Measurements from ENCODE around the gene KNDC1.

The KNDC1 gene

DNA sequence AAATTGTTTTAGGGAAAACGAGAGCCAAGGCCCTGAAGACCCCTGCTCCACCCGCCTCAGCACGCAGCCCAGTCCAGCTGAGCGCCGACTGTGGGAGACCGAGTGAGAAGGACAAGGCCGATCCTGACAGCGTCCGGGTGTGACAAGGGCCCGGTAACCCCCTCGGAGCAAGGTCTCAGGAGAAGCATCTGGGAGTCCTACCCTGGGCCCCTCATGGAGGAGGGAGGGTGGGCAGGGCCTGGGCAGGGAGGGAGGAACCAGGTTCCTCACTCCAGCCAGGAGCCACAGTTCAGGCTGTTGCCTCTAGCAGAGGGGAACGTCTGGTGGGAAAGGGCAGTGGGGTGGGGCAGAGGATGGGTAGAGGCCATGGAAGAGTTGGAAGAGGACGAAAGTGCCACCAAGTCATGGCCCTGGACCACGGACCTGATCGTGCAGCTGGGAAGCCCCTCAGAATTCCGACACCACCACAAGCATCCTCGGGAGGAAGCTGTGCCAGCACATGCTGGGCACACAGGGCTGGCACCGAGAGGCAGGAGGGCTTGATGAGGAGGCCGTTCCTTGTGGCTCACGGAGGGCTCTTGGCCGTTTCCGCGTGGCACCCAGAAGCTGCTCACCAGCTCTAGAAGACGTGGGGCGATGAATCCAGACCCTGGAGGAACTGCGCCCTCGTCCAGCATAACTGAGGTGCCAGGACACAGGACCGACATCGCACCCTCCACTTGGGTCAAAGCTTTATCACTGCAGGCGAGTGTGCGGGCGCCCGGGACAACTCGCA is 2.2 kb upstream of the KNDC1 start:
- Histone ChIP-seq H2BK12ac (ENCODE audit: low read length in 2 of 2) (no peak overlapping the region), H3K27ac (ENCODE audit: low read length, poor library complexity, severe bottlenecking) (no peak overlapping the region), H2AFZ (ENCODE audit: low read depth, low read length) (no peak overlapping the region), H3K14ac (ENCODE audit: low read length in 2 of 2) (no peak overlapping the region), H3K4me1 (ENCODE audit: control insufficient read depth, insufficient read depth, low read depth, low read length) (peaks cover 23% of the 10 kb centered on the region), H3K18ac (ENCODE audit: low read depth in 1 of 2, low read length in 2 of 2) (no peak overlapping the region), H3K27me3 (ENCODE audit: control insufficient read depth in 1 of 2, insufficient read depth in 1 of 2, low read length in 2 of 2) (peaks cover 36 to 77% of the 10 kb centered on the region in 2 experiments), H3K4me2 (ENCODE audit: low read length, poor library complexity, severe bottlenecking) (no peak overlapping the region), H3K36me3 (ENCODE audit: control insufficient read depth in 1 of 2, insufficient read depth in 2 of 2, low read depth in 1 of 2, low read length in 2 of 2) (no peaks in the 10 kb centered on the region), H4K91ac (ENCODE audit: low read length) (no peak overlapping the region), H3K9me3 (ENCODE audit: control insufficient read depth, low read length) (no peaks in the 10 kb centered on the region), H2BK15ac (ENCODE audit: low read depth, poor library complexity, severe bottlenecking) (no peak overlapping the region), H3K4me3 (ENCODE audit: insufficient read depth in 1 of 2, low read depth in 1 of 2, low read length in 2 of 2) (no peak overlapping the region), H2AK5ac (ENCODE audit: low read length, severe bottlenecking) (no peak overlapping the region), H3K79me1 (replicated peaks; ENCODE audit: low read length, poor library complexity, severe bottlenecking) (no peaks in the 10 kb centered on the region), H3K4ac (ENCODE audit: low read depth in 1 of 2, low read length in 2 of 2) (no peak overlapping the region), H2BK120ac (ENCODE audit: low read depth, low read length) (no peak overlapping the region), H2BK5ac (ENCODE audit: low read depth, low read length, poor library complexity, severe bottlenecking) (no peak overlapping the region), H3K23ac (ENCODE audit: low read length in 2 of 2) (no peak overlapping the region), H4K8ac (ENCODE audit: low read length) (no peak overlapping the region), H3K9ac (ENCODE audit: low read length) (no peak overlapping the region)
- DNase-seq, result no peak
- WGBS, result 83% methylated on average over 34 of the region's 34 CpGs

DNA sequence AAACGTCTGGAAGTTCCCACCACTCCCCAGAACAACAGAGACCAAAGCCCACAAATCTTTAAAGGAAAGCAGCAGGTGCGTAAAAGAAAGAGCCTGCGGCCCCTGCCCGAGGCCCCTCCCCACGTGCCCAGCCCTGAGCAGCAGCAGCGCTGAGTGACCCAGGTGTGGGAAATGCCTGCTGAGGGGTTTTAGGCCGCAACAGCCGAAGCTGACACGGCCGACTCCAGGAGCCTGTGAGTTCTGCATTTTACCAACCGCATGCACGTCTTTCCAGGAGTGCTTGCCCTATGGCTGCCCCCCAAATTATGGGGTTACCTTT is 1.6 kb upstream of the KNDC1 start:
- H4K8ac ChIP-seq (ENCODE audit: low read length), result no peak overlapping the region
- no peak overlapping the region for H2AFZ ChIP-seq (ENCODE audit: low read depth, low read length)
- H3K4me2 ChIP-seq (ENCODE audit: low read length, poor library complexity, severe bottlenecking), result no peak overlapping the region
- no peak overlapping the region for H3K18ac ChIP-seq (ENCODE audit: low read depth in 1 of 2, low read length in 2 of 2)
- H2BK5ac ChIP-seq (ENCODE audit: low read depth, low read length, poor library complexity, severe bottlenecking), result no peak overlapping the region
- H3K14ac ChIP-seq (ENCODE audit: low read length in 2 of 2), result no peak overlapping the region
- no peak overlapping the region for H4K91ac ChIP-seq (ENCODE audit: low read length)
- peaks cover 23% of the 10 kb centered on the region for H3K4me1 ChIP-seq (ENCODE audit: control insufficient read depth, insufficient read depth, low read depth, low read length)
- H2BK120ac ChIP-seq (ENCODE audit: low read depth, low read length), result no peak overlapping the region
- H3K9me3 ChIP-seq (ENCODE audit: control insufficient read depth, low read length), result no peaks in the 10 kb centered on the region
- H3K4ac ChIP-seq (ENCODE audit: low read depth in 1 of 2, low read length in 2 of 2), result no peak overlapping the region
- no peak overlapping the region for H3K9ac ChIP-seq (ENCODE audit: low read length)
- peaks cover 42 to 79% of the 10 kb centered on the region in 2 experiments for H3K27me3 ChIP-seq (ENCODE audit: control insufficient read depth in 1 of 2, insufficient read depth in 1 of 2, low read length in 2 of 2)
- no peak overlapping the region for H2BK15ac ChIP-seq (ENCODE audit: low read depth, poor library complexity, severe bottlenecking)
- H2AK5ac ChIP-seq (ENCODE audit: low read length, severe bottlenecking), result no peak overlapping the region
- H3K36me3 ChIP-seq (ENCODE audit: control insufficient read depth in 1 of 2, insufficient read depth in 2 of 2, low read depth in 1 of 2, low read length in 2 of 2), result no peaks in the 10 kb centered on the region
- no peak overlapping the region for H3K27ac ChIP-seq (ENCODE audit: low read length, poor library complexity, severe bottlenecking)
- no peaks in the 10 kb centered on the region for H3K79me1 ChIP-seq (replicated peaks; ENCODE audit: low read length, poor library complexity, severe bottlenecking)
- 75% methylated on average over 12 of the region's 12 CpGs for WGBS
- no peak for DNase-seq
- no peak overlapping the region for H3K4me3 ChIP-seq (ENCODE audit: insufficient read depth in 1 of 2, low read depth in 1 of 2, low read length in 2 of 2)
- H3K23ac ChIP-seq (ENCODE audit: low read length in 2 of 2), result no peak overlapping the region
- no peak overlapping the region for H2BK12ac ChIP-seq (ENCODE audit: low read length in 2 of 2)

DNA sequence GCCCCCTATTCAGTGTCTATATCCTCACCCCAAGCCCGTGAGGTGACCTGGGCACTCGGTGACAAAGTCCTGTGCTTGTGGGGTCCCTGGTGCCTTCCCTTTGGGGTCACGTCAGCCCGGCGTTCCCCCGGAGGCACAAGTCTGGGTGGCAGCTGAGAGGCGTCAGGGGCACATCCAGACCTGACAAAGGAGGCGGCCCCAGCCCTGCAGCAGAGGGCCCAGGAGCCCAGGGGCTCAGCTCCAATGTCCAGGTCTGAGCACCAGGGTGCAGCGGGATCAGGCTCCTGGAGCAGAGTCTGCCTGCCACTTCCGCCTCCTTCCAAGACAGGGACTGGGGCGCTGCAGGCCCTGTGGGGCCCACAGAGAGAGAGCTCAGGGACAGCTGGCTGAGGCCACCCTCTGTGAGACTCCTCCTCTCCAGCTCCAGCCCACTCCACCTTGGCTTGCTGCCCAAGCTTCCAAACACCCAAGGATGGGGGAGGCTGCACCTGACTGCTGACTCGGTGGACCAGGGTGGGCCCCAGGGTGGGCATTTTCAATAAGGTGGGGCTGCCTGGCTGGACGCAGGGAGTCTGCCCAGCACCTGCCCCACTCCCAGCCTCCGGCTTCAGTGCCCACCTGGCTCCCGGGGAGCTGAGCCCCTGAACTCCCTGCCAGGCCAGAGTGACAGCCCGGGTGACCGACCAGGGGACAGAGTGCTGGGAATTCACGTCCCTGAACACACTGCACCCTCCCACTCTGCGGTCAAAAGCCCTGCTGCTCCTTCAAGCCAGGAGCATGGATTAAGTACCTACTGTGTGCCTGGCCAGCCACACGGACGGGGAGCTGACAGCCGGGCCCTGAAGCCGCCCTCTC is 1.0 kb upstream of the KNDC1 start:
- H4K91ac ChIP-seq (ENCODE audit: low read length), result no peak overlapping the region
- no peak overlapping the region for H2AFZ ChIP-seq (ENCODE audit: low read depth, low read length)
- no peak for DNase-seq
- peak overlapping the region in 1 of 2 experiments; percentile 9 for H3K4me3 ChIP-seq (ENCODE audit: insufficient read depth in 1 of 2, low read depth in 1 of 2, low read length in 2 of 2)
- H3K4ac ChIP-seq (ENCODE audit: low read depth in 1 of 2, low read length in 2 of 2), result no peak overlapping the region
- no peak overlapping the region for H4K8ac ChIP-seq (ENCODE audit: low read length)
- 69% methylated on average over 22 of the region's 23 CpGs for WGBS
- no peak overlapping the region for H3K23ac ChIP-seq (ENCODE audit: low read length in 2 of 2)
- no peaks in the 10 kb centered on the region for H3K36me3 ChIP-seq (ENCODE audit: control insufficient read depth in 1 of 2, insufficient read depth in 2 of 2, low read depth in 1 of 2, low read length in 2 of 2)
- no peak overlapping the region for H2AK5ac ChIP-seq (ENCODE audit: low read length, severe bottlenecking)
- H2BK5ac ChIP-seq (ENCODE audit: low read depth, low read length, poor library complexity, severe bottlenecking), result no peak overlapping the region
- H2BK120ac ChIP-seq (ENCODE audit: low read depth, low read length), result no peak overlapping the region
- H3K9me3 ChIP-seq (ENCODE audit: control insufficient read depth, low read length), result no peaks in the 10 kb centered on the region
- no peak overlapping the region for H3K4me2 ChIP-seq (ENCODE audit: low read length, poor library complexity, severe bottlenecking)
- no peak overlapping the region for H2BK12ac ChIP-seq (ENCODE audit: low read length in 2 of 2)
- H3K14ac ChIP-seq (ENCODE audit: low read length in 2 of 2), result no peak overlapping the region
- no peak overlapping the region for H3K9ac ChIP-seq (ENCODE audit: low read length)
- H3K4me1 ChIP-seq (ENCODE audit: control insufficient read depth, insufficient read depth, low read depth, low read length), result peaks cover 23% of the 10 kb centered on the region
- H2BK15ac ChIP-seq (ENCODE audit: low read depth, poor library complexity, severe bottlenecking), result no peak overlapping the region
- H3K27me3 ChIP-seq (ENCODE audit: control insufficient read depth in 1 of 2, insufficient read depth in 1 of 2, low read length in 2 of 2), result peaks cover 44 to 78% of the 10 kb centered on the region in 2 experiments
- H3K27ac ChIP-seq (ENCODE audit: low read length, poor library complexity, severe bottlenecking), result no peak overlapping the region
- no peaks in the 10 kb centered on the region for H3K79me1 ChIP-seq (replicated peaks; ENCODE audit: low read length, poor library complexity, severe bottlenecking)
- no peak overlapping the region for H3K18ac ChIP-seq (ENCODE audit: low read depth in 1 of 2, low read length in 2 of 2)

GRCh38 chr10:133159611-133159949 is 439 bp upstream of the KNDC1 start:
- H2BK12ac ChIP-seq (ENCODE audit: low read length in 2 of 2), result no peak overlapping the region
- no peak overlapping the region for H2AFZ ChIP-seq (ENCODE audit: low read depth, low read length)
- no peak overlapping the region for H2BK5ac ChIP-seq (ENCODE audit: low read depth, low read length, poor library complexity, severe bottlenecking)
- no peaks in the 10 kb centered on the region for H3K79me1 ChIP-seq (replicated peaks; ENCODE audit: low read length, poor library complexity, severe bottlenecking)
- no peak overlapping the region for H4K8ac ChIP-seq (ENCODE audit: low read length)
- H3K27ac ChIP-seq (ENCODE audit: low read length, poor library complexity, severe bottlenecking), result no peak overlapping the region
- no peaks in the 10 kb centered on the region for H3K36me3 ChIP-seq (ENCODE audit: control insufficient read depth in 1 of 2, insufficient read depth in 2 of 2, low read depth in 1 of 2, low read length in 2 of 2)
- WGBS, result 26% methylated on average over 10 of the region's 18 CpGs
- H3K4ac ChIP-seq (ENCODE audit: low read depth in 1 of 2, low read length in 2 of 2), result no peak overlapping the region
- no peak overlapping the region for H2BK120ac ChIP-seq (ENCODE audit: low read depth, low read length)
- no peak overlapping the region for H2AK5ac ChIP-seq (ENCODE audit: low read length, severe bottlenecking)
- H3K23ac ChIP-seq (ENCODE audit: low read length in 2 of 2), result no peak overlapping the region
- H3K9ac ChIP-seq (ENCODE audit: low read length), result no peak overlapping the region
- no peak overlapping the region for H3K14ac ChIP-seq (ENCODE audit: low read length in 2 of 2)
- H3K4me1 ChIP-seq (ENCODE audit: control insufficient read depth, insufficient read depth, low read depth, low read length), result peaks cover 23% of the 10 kb centered on the region
- H3K4me2 ChIP-seq (ENCODE audit: low read length, poor library complexity, severe bottlenecking), result peak overlapping the region; percentile 19
- peaks cover 44 to 75% of the 10 kb centered on the region in 2 experiments for H3K27me3 ChIP-seq (ENCODE audit: control insufficient read depth in 1 of 2, insufficient read depth in 1 of 2, low read length in 2 of 2)
- no peak overlapping the region for H2BK15ac ChIP-seq (ENCODE audit: low read depth, poor library complexity, severe bottlenecking)
- H3K4me3 ChIP-seq (ENCODE audit: insufficient read depth in 1 of 2, low read depth in 1 of 2, low read length in 2 of 2), result peak overlapping the region in 1 of 2 experiments; percentile 9
- no peak overlapping the region for H4K91ac ChIP-seq (ENCODE audit: low read length)
- no peak for DNase-seq
- H3K9me3 ChIP-seq (ENCODE audit: control insufficient read depth, low read length), result no peaks in the 10 kb centered on the region
- no peak overlapping the region for H3K18ac ChIP-seq (ENCODE audit: low read depth in 1 of 2, low read length in 2 of 2)
